CD14-positive monocyte (primary cell): Measurements from ENCODE around the gene ACTR10. TPM values are rescaled to one million over a fixed set of nuclear protein-coding genes. Genes with fewer than 3 reads are reported as not detected.

Source experiments
- DNase-seq, 3 donors: peaks; one replicate each; pipeline ENCODE4 v3.0.0-alpha.2; 2011 to 2022
- H2AFZ ChIP-seq: 2 replicates; pipeline ENCODE4 v1.6.0; 2012; ENCODE audit warnings: mild to moderate bottlenecking, low read depth, low read length, inconsistent platforms; ENCODE audit not compliant: insufficient read depth, poor library complexity, severe bottlenecking
- H3K27ac ChIP-seq, 2 donors: 1 replicate in 1 of 2; 2 replicates in 1 of 2; pipeline ENCODE4 v1.5.1; 2012 to 2013; ENCODE audit warnings: low read length in 2 of 2, control low read depth in 1 of 2, inconsistent platforms in 1 of 2, low read depth in 1 of 2, mild to moderate bottlenecking in 1 of 2
- H3K27me3 ChIP-seq, 2 donors: one replicate each; pipeline versions ENCODE4 v1.6.0 to v1.6.1; 2011 to 2013; ENCODE audit warnings: low read length in 2 of 2; ENCODE audit not compliant: control insufficient read depth in 2 of 2, insufficient read depth in 2 of 2
- H3K36me3 ChIP-seq, 2 donors: replicated peaks in 1 of 2; 1 replicate in 1 of 2; 2 replicates in 1 of 2; pipeline versions ENCODE4 v1.5.1 to v1.6.1; 2012 to 2013; ENCODE audit warnings: low read length in 2 of 2, control low read depth in 1 of 2, inconsistent platforms in 1 of 2, mild to moderate bottlenecking in 1 of 2; ENCODE audit not compliant: insufficient read depth in 2 of 2, control insufficient read depth in 1 of 2
- H3K4me1 ChIP-seq, 2 donors: 1 replicate in 1 of 2; 2 replicates in 1 of 2; pipeline versions ENCODE4 v1.5.1 to v1.6.1; 2012 to 2013; ENCODE audit warnings: low read length in 2 of 2, control low read depth in 1 of 2, inconsistent platforms in 1 of 2, mild to moderate bottlenecking in 1 of 2, moderate library complexity in 1 of 2; ENCODE audit not compliant: insufficient read depth in 2 of 2, control insufficient read depth in 1 of 2
- H3K4me2 ChIP-seq: replicated peaks from 2 replicates; pipeline ENCODE3; 2012; ENCODE audit warnings: low read length, moderate library complexity, mild to moderate bottlenecking; ENCODE audit not compliant: poor library complexity, severe bottlenecking; ENCODE audit errors: extremely low read depth
- H3K4me3 ChIP-seq, 3 experiments: fragments of 200-600 bp in 1 of 3; sonication (generic) in 1 of 3; replicated peaks in 1 of 3; 1 replicate in 2 of 3; 2 replicates in 1 of 3; pipeline ENCODE4 v1.5.1; 2011 to 2013; ENCODE audit warnings: low read length in 3 of 3, mild to moderate bottlenecking in 3 of 3, control low read depth in 2 of 3, low read depth in 2 of 3, inconsistent platforms in 1 of 3, moderate library complexity in 1 of 3
- H3K79me2 ChIP-seq: 2 replicates; pipeline ENCODE4 v1.6.0; 2012; ENCODE audit warnings: mild to moderate bottlenecking, control low read depth, inconsistent platforms, low read length, moderate library complexity; ENCODE audit not compliant: insufficient read depth
- H3K9ac ChIP-seq: 2 replicates; pipeline ENCODE4 v1.6.0; 2017; ENCODE audit warnings: low read length, mild to moderate bottlenecking; ENCODE audit not compliant: insufficient read depth, poor library complexity, severe bottlenecking
- H3K9me3 ChIP-seq, 2 donors: replicated peaks in 1 of 2; 1 replicate in 1 of 2; 2 replicates in 1 of 2; pipeline versions ENCODE4 v1.5.1 to v1.6.1; 2012 to 2013; ENCODE audit warnings: low read length in 2 of 2, control low read depth in 1 of 2; ENCODE audit not compliant: control insufficient read depth in 1 of 2, insufficient read depth in 1 of 2
- H4K20me1 ChIP-seq: 2 replicates; pipeline ENCODE4 v1.6.0; 2012; ENCODE audit warnings: mild to moderate bottlenecking, low read length, control low read depth, moderate library complexity; ENCODE audit not compliant: insufficient read depth
- H3K27ac Mint-ChIP-seq, 7 donors: one replicate each; pipeline ENCODE4 v1.8.0; 2020; ENCODE audit warnings: mild to moderate bottlenecking in 7 of 7, mixed read lengths in 7 of 7, moderate library complexity in 6 of 7, inconsistent platforms in 2 of 7
- H3K27me3 Mint-ChIP-seq, 3 donors: one replicate each; pipeline ENCODE4 v1.8.0; 2021 to 2022; ENCODE audit warnings: low read depth in 3 of 3, mild to moderate bottlenecking in 3 of 3, mixed read lengths in 3 of 3, moderate library complexity in 3 of 3, inconsistent platforms in 1 of 3
- H3K36me3 Mint-ChIP-seq, 2 donors: one replicate each; pipeline ENCODE4 v1.8.0; 2020; ENCODE audit warnings: mixed read lengths in 2 of 2, inconsistent platforms in 1 of 2, mild to moderate bottlenecking in 1 of 2
- H3K4me1 Mint-ChIP-seq: one replicate; pipeline ENCODE4 v1.8.0; 2020; ENCODE audit warnings: mild to moderate bottlenecking, mixed read lengths
- H3K4me3 Mint-ChIP-seq, 2 donors: one replicate each; pipeline ENCODE4 v1.8.0; 2020; ENCODE audit warnings: mild to moderate bottlenecking in 2 of 2, mixed read lengths in 2 of 2, moderate library complexity in 1 of 2
- H3K9me3 Mint-ChIP-seq, 7 donors: one replicate each; pipeline ENCODE4 v1.8.0; 2020 to 2022; ENCODE audit warnings: mixed read lengths in 7 of 7, mild to moderate bottlenecking in 6 of 7, moderate library complexity in 6 of 7, inconsistent platforms in 2 of 7
- WGBS: methylation state at CpG from one replicate; pipeline ENCODE4 v1.1.5; 2013; ENCODE audit warnings: missing lambda C conversion rate; ENCODE audit not compliant: insufficient coverage; 5-methylcytosine and 5-hydroxymethylcytosine counted together
- intact Hi-C, 2 donors: fragments of 100-400 bp; cut with micrococcal nuclease; formaldehyde crosslinking; loops; one replicate each; pipeline versions ENCODE4 v1.15.0 to v1.15.1; 2023
- polyA plus RNA-seq, 3 donors: library from polyadenylated mRNA; depleted of rRNA in 1 of 3; unstranded in 2 of 3; stranded (reverse) in 1 of 3; fragments of 300-500 nt in 2 of 3; fragments of >200 nt in 1 of 3; fragmentation: Illumina TruSeq in 2 of 3; gene quantifications; 1 replicate in 2 of 3; 2 replicates in 1 of 3; pipeline ENCODE4 v1.2.3, GENCODE V29; 2012 to 2021
- TF ChIP-seq, protein P1 (sequence below): fragments of 200-600 bp; IDR thresholded peaks from one replicate; pipeline ENCODE4 v1.8.0; 2022; ENCODE audit warnings: antibody characterized with exemption, mild to moderate bottlenecking

The ACTR10 gene
- polyA plus RNA-seq, 3 donors, result 33.8 to 91.7 (median 83.3) TPM

GRCh38 chr14:58198086-58198485 is 1.9 kb upstream of the ACTR10 start:
- no peak overlapping the region for H3K9ac ChIP-seq
- WGBS, result no CpG with 5 or more reads among the region's 5 CpGs
- no peak overlapping the region for H3K27ac Mint-ChIP-seq
- H3K36me3 ChIP-seq, result peaks cover 0 to 3% of the 10 kb centered on the region in 2 donors
- DNase-seq, result no peak
- peaks cover 2 to 11% of the 10 kb centered on the region in 2 donors for H3K36me3 Mint-ChIP-seq
- no peaks in the 10 kb centered on the region for H3K27me3 ChIP-seq
- no peak overlapping the region for H2AFZ ChIP-seq
- intact Hi-C loops, result no loop called here
- H3K4me1 Mint-ChIP-seq, result peaks cover 26% of the 10 kb centered on the region
- H3K4me3 ChIP-seq, result no peak overlapping the region
- no peaks in the 10 kb centered on the region for H3K9me3 ChIP-seq
- H3K27ac ChIP-seq, result no peak overlapping the region
- no peaks in the 10 kb centered on the region for H4K20me1 ChIP-seq
- no peak overlapping the region for H3K4me3 Mint-ChIP-seq
- TF ChIP-seq, protein P1, sequence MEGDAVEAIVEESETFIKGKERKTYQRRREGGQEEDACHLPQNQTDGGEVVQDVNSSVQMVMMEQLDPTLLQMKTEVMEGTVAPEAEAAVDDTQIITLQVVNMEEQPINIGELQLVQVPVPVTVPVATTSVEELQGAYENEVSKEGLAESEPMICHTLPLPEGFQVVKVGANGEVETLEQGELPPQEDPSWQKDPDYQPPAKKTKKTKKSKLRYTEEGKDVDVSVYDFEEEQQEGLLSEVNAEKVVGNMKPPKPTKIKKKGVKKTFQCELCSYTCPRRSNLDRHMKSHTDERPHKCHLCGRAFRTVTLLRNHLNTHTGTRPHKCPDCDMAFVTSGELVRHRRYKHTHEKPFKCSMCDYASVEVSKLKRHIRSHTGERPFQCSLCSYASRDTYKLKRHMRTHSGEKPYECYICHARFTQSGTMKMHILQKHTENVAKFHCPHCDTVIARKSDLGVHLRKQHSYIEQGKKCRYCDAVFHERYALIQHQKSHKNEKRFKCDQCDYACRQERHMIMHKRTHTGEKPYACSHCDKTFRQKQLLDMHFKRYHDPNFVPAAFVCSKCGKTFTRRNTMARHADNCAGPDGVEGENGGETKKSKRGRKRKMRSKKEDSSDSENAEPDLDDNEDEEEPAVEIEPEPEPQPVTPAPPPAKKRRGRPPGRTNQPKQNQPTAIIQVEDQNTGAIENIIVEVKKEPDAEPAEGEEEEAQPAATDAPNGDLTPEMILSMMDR, result no peak
- H3K27me3 Mint-ChIP-seq, result peaks cover 3 to 6% (median 4%) of the 10 kb centered on the region in 3 donors
- H3K79me2 ChIP-seq, result peaks cover 30% of the 10 kb centered on the region
- peaks cover 0 to 2% (median 0%) of the 10 kb centered on the region in 7 donors for H3K9me3 Mint-ChIP-seq
- peaks cover 15 to 20% of the 10 kb centered on the region in 2 donors for H3K4me1 ChIP-seq
- H3K4me2 ChIP-seq, result no peak overlapping the region

- 0% methylated on average over 2 of the region's 11 CpGs for WGBS
- Histone ChIP-seq H3K4me2 (peak overlapping the region; percentile 84), H3K9ac (peak overlapping the region; percentile 92), H3K27me3 (no peaks in the 10 kb centered on the region), H3K79me2 (peaks cover 33% of the 10 kb centered on the region), H3K9me3 (no peaks in the 10 kb centered on the region), H2AFZ (peak overlapping the region; percentile 83), H3K36me3 (peaks cover 5 to 23% of the 10 kb centered on the region in 2 donors), H3K27ac (peak overlapping the region; percentile 85 to 86), H3K4me3 (peak overlapping the region; percentile 69 to 89 (median 87)), H3K4me1 (peaks cover 15 to 20% of the 10 kb centered on the region in 2 donors), H4K20me1 (no peaks in the 10 kb centered on the region)
- Mint-ChIP-seq H3K36me3 (peaks cover 15 to 35% of the 10 kb centered on the region in 2 donors), H3K4me3 (peak overlapping the region; percentile 97 to 98), H3K27ac (peak overlapping the region; percentile 95 to 99 (median 98)), H3K9me3 (peaks cover 0 to 2% (median 0%) of the 10 kb centered on the region in 7 donors), H3K4me1 (peaks cover 26% of the 10 kb centered on the region), H3K27me3 (peaks cover 3 to 6% (median 3%) of the 10 kb centered on the region in 3 donors)
- TF ChIP-seq, protein P1, result no peak
- intact Hi-C loops, result loop anchor here in 1 of 2 donors (5.0 kb wide), 1 partner anchor 37 kb away; no protein-coding TSS in a partner anchor
- DNase-seq, result no peak
Measured at GRCh38 chr14:58200480-58200841, 512 bp downstream of the ACTR10 start.
